Activated CD4-positive, alpha-beta T cell treated with anti-CD3 and anti-CD28 coated beads, Interleukin-2, amount 50 U/mL, for 24 hours (primary cell): Measurements from ENCODE around the gene C2CD5.
A peak's percentile ranks its signal among the peaks of the same experiment; 100 is the strongest.

Source experiments
- DNase-seq, 2 donors: peaks; one replicate each; pipeline ENCODE4 v3.0.0-alpha.2; 2020; ENCODE audit warnings: low read depth in 1 of 2, low spot score in 1 of 2

The C2CD5 gene

GRCh38 chr12:22416801-22417200, 127.5 kb downstream of the C2CD5 start:
- no peak for DNase-seq

GRCh38 chr12:22415342-22416309, 128.7 kb downstream of the C2CD5 start:
- DNase-seq = no peak

GRCh38 chr12:22414742-22415141, 129.6 kb downstream of the C2CD5 start:
- no peak for DNase-seq

GRCh38 chr12:22413592-22413991, 130.8 kb downstream of the C2CD5 start:
- no peak for DNase-seq

GRCh38 chr12:22412581-22412980, 131.8 kb downstream of the C2CD5 start:
- DNase-seq = no peak

- DNase-seq = no peak
Measured at GRCh38 chr12:22410486-22410885, 133.9 kb downstream of the C2CD5 start.

GRCh38 chr12:22409377-22410164, 134.8 kb downstream of the C2CD5 start:
- DNase-seq = peak in 1 of 2 donors; percentile 29

GRCh38 chr12:22408610-22409376, 135.5 kb downstream of the C2CD5 start:
- no peak for DNase-seq

- no peak for DNase-seq
Measured at GRCh38 chr12:22407397-22407796, 136.9 kb downstream of the C2CD5 start.

GRCh38 chr12:22406627-22407026, 137.7 kb downstream of the C2CD5 start:
- no peak for DNase-seq

GRCh38 chr12:22399464-22400180, 144.7 kb downstream of the C2CD5 start:
- no peak for DNase-seq
